ENCODE data around the gene PHOX2B.

GRCh38 chr4:41746440-41747229, 1.9 kb downstream of the PHOX2B start:
- no peak for TF ChIP-seq CTCF (IDR thresholded peaks at IDR 0.05 in 2 of 3, conservative IDR thresholded peaks at IDR 0.05 in 1 of 3; ENCODE audit: insufficient read depth in 2 of 3, low read depth in 1 of 3, low read length in 3 of 3)
- no peak for TF ChIP-seq HMG20A (CRISPR knock-in tag; conservative IDR thresholded peaks at IDR 0.05)
- TF ChIP-seq MLX (CRISPR knock-in tag; conservative IDR thresholded peaks at IDR 0.05): no peak
